Measurements from ENCODE around the gene TTC28. TPM values are rescaled to one million over a fixed set of nuclear protein-coding genes. Genes with fewer than 3 reads are reported as not detected.
"Not testable (repeated sequence)": the region's sequence is repeated elsewhere in the genome, so short reads cannot be mapped to it uniquely, and the experiment has no call there.

TTC28 gene
- total RNA-seq, 1 donor from 2014 or later, result 48.5 TPM

DNA sequence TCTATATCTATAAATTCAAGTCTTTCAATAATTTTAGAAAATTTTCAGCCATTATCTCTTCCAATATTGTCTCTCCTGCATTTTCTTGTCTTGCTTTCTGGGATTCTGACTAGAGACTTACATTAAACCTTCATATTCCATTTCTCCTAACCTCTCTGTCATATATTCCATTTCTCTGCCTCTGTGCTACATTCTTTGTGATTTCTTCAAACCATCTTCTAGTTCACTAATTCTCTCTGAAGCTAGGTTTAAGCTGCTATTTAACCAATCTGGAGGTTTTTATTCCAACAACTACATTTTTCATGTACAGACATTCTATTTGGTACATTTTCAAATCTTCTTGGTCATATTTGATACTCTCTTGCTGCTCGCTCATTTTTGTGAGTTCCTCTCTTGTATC is 122.5 kb downstream of the TTC28 start:
- DNase-seq, result no peak

- DNase-seq, result not testable (repeated sequence)
These were observed 126.4 kb downstream of the TTC28 start for GRCh38 chr22:28553108-28553866.

DNA sequence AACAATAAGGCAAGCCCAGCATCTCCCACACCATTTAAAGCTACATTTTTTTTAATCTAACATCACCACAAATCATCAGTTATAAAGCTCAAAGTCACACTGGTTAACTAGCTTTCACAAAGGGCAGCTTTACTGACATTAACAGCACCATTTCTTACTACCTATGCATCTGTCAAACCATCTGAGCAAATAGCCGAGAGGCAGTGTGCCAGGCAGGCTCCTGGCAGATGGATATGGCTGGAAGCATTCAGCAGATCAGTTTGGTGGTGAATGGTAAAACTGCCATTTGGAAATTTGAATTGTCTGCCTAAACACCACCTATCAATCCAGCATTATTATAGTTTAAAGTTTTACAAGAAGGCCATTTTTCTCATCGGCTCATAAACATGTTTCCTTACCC is 131.2 kb downstream of the TTC28 start:
- DNase-seq, result no peak

- DNase-seq, result no peak
These were observed 132.4 kb downstream of the TTC28 start for GRCh38 chr22:28547132-28547842.

- no peak for DNase-seq
These were observed 135.2 kb downstream of the TTC28 start for GRCh38 chr22:28544431-28544868.

GRCh38 chr22:28542980-28543621 is 136.5 kb downstream of the TTC28 start:
- no peak for DNase-seq

- no peak for DNase-seq
These were observed 138.5 kb downstream of the TTC28 start for GRCh38 chr22:28541137-28541536.

GRCh38 chr22:28538922-28539321 is 140.7 kb downstream of the TTC28 start:
- no peak for DNase-seq

DNA sequence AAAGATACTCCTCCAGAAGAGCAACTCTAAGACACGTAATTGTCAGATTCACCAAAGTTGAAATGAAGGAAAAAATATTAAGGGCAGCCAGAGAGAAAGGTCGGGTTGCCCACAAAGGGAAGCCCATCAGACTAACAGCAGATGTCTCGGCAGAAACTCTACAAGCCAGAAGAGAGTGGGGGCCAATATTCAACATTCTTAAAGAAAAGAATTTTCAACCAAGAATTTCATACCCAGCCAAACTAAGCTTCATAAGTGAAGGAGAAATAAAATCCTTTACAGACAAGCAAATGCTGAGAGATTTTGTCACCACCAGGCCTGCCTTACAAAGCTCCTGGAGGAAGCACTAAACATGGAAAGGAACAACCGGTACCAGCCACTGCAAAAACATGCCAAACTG is 149.1 kb downstream of the TTC28 start:
- not testable (repeated sequence) for DNase-seq

DNA sequence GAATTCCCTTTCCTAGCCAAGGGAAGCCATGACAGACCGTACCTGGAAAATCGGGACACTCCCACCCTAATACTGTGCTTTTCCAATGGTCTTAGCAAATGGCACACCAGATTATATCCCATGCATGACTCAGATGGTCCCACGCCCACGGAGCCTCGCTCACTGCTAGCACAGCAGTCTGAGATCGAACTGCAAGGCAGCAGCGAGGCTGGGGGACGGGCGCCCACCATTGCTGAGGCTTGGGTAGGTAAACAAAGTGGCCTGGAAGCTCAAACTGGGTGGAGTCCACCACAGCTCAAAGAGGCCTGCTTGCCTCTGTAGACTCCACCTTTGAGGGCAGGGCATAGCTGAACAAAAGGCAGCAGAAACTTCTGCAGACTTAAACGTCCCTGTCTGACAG is 150.5 kb downstream of the TTC28 start:
- not testable (repeated sequence) for DNase-seq

DNA sequence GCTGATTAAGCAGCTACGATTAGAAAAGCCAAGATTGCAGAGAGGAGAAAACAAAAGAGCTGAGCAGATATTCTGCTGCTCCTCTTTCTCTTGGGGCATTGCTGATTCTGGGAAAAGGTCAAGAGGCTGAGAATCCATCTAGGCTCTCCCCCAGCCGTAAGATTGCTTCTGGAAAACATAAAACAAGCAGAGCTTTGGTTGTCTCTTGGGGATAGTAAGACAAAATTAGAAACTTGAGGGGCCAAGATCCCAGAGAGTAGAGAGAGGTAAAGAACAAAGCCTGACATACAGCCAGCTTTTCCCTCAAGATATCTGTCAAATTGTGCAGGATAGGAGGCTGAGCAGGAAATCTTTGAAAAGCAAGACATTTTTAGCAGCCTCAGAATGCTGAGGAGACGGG is 158.2 kb downstream of the TTC28 start:
- peak; percentile 10 for DNase-seq

GRCh38 chr22:28514321-28514821 is 165.3 kb downstream of the TTC28 start:
- peak; percentile 77 for DNase-seq

GRCh38 chr22:28512387-28512786 is 167.3 kb downstream of the TTC28 start:
- not testable (repeated sequence) for DNase-seq

- DNase-seq, result no peak
These were observed 171.7 kb downstream of the TTC28 start for GRCh38 chr22:28507896-28508295.

- no peak for DNase-seq
These were observed 173.5 kb downstream of the TTC28 start for GRCh38 chr22:28506150-28506535.

DNA sequence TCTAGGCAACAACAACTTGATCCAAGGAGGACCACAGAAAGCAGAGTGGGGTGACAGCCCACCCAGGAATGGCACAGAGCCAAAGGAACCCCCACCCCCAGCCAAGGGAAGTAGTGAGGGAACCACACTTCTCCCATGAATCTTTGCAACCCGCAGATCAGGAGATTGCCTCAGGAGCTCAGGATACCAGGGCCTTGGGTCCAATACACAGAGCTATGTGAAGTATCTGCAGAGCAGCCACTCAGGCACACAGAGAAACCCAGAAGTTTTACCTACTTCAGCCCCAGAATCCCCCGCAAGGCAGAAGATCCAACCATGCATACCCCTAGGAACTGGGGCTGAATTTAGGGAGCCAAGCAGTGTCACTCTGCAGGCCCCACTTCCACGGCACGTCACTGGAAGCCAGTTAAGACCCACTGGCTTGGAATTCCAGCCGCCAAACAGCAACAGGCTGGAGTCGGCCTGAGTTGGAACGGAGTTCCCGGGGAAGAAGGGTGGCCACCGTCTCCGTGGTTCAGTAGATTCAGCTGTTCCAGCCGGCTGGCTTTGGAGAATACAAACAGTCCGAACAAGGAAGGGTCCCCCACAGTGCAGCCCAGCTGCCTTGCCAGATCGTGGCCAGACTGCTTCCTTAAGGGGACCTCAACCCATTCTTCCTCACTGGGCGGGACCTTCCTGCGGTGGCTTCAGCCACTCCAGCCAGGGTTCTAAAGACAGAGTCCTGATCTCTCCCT is 174.1 kb downstream of the TTC28 start:
- peak; percentile 37 for DNase-seq

DNA sequence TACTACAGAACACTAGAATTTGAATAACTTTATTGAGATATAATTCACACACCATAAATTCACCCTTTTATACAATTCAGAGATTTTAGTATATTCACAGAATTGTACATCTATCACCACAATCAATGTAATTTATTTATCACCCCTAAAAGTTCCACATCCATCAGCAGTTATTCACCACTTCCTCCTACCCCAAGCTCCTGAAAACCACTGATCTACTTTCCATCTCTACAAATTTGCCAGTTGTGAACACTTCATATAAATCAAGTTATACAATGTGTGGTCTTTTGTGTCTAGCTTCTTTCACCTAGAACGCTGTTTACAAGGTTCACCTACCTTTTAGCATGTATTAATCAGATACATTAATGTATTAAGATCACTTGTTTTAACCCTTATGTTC is 179.6 kb downstream of the TTC28 start:
- no peak for DNase-seq

GRCh38 chr22:28498044-28498443 is 181.6 kb downstream of the TTC28 start:
- no peak for DNase-seq

DNA sequence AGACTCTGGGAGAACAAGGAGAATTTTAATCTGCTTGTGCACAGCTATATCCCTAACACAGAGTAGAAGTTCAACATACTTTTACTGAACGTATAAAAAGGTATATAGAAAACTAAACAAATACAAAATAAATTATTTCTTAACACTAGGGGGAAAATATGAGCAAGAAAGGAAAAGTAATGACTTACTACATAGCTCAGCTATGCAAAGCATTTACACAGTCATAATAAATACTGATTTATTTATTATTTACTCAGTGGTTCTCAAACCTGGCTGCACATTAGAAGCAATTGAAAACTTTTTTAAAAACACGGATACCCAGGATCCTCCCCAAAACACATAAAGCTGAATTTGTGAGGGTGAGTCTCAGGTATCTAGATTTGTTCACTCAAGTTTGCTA is 182.5 kb downstream of the TTC28 start:
- DNase-seq, result no peak

DNA sequence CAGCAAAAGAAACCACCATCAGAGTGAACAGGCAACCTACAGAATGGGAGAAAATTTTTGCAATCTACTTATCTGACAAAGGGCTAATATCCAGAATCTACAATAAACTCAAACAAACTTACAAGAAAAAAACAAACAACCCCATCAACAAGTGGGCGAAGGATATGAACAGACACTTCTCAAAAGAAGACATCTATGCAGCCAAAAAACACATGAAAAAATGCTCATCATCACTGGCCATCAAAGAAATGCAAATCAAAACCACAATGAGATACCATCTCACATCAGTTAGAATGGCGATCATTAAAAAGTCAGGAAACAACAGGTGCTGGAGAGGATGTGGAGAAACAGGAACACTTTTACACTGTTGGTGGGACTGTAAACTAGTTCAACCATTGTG is 188.4 kb downstream of the TTC28 start:
- not testable (repeated sequence) for DNase-seq

DNA sequence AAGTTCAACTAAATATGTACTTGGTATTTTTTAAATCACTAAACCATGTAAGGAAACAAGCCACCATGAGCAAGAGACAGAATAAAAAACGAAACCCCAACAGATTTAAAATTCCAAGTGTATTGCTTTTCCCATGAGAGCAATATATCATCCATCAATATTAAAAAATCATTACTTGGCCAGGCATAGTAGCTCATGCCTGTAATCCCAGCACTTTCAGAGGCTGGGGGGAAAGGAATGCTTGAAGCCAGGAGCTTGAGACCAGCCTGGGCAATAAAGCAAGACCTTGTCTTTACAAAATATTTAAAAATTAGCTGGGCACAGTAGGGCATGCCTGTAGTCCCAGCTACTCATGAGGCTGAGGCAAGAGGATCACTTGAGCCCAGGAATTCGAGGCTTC is 190.8 kb downstream of the TTC28 start:
- DNase-seq, result no peak

DNA sequence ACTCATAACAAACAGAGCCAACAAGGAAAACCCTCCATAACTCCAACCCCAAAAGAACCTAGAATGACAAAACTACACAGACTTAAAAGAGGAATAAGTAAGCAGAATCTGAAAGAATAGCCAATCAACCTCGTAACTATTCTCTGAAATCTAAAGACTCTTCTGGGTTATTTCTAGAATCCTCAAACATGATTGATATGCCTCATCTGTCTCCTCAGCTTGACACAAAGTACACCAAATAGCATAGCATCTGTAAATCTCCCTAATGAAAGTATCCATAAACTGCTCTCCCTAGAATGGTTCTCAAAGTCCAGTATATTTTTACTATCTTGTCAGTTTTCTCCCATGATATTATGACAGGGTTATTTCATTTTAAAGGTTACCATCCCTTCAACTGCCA is 195.0 kb downstream of the TTC28 start:
- no peak for DNase-seq

Data from tongue (tissue), 2 donors.